HG03442 (cell line): Measurements from ENCODE around the gene CCNE1.

Experiments used
- ATAC-seq: cut with Tn5 transposase; IDR thresholded peaks from one replicate; pipeline ENCODE4 v1.9.1; 2021; ENCODE audit warnings: mild to moderate bottlenecking, moderate library complexity; ENCODE audit not compliant: unreplicated experiment

The CCNE1 gene

GRCh38 chr19:29811125-29812079, at the start of gene CCNE1:
TSS of gene CCNE1 (plus strand) at chr19:29811991. CDS start at chr19:29812556, 565 bp downstream.
- ATAC-seq: peak; percentile 65

GRCh38 chr19:29763196-29763595, 48.6 kb upstream of the CCNE1 start:
- ATAC-seq: no peak

- ATAC-seq: no peak
Observed at GRCh38 chr19:29764361-29764760, 47.4 kb upstream of the CCNE1 start.

- ATAC-seq: no peak
Observed at GRCh38 chr19:29766100-29766499, 45.7 kb upstream of the CCNE1 start.

- no peak for ATAC-seq
Observed at GRCh38 chr19:29767039-29767735, 44.6 kb upstream of the CCNE1 start.

GRCh38 chr19:29768166-29768565, 43.6 kb upstream of the CCNE1 start:
- ATAC-seq: no peak

GRCh38 chr19:29769997-29770396, 41.8 kb upstream of the CCNE1 start:
- ATAC-seq: no peak

- ATAC-seq: no peak
Observed at GRCh38 chr19:29770648-29771047, 41.1 kb upstream of the CCNE1 start.

GRCh38 chr19:29771708-29772414, 39.9 kb upstream of the CCNE1 start:
- no peak for ATAC-seq

- ATAC-seq: no peak
Observed at GRCh38 chr19:29772696-29773095, 39.1 kb upstream of the CCNE1 start.

- no peak for ATAC-seq
Observed at GRCh38 chr19:29773141-29773540, 38.6 kb upstream of the CCNE1 start.

GRCh38 chr19:29774126-29774525, 37.7 kb upstream of the CCNE1 start:
- no peak for ATAC-seq

GRCh38 chr19:29777781-29778309, 33.9 kb upstream of the CCNE1 start:
- ATAC-seq: no peak

GRCh38 chr19:29779921-29780320, 31.9 kb upstream of the CCNE1 start:
- no peak for ATAC-seq

- no peak for ATAC-seq
Observed at GRCh38 chr19:29781386-29782259, 30.2 kb upstream of the CCNE1 start.

GRCh38 chr19:29782260-29782580, 29.6 kb upstream of the CCNE1 start:
- no peak for ATAC-seq

- ATAC-seq: no peak
Observed at GRCh38 chr19:29783627-29784190, 28.1 kb upstream of the CCNE1 start.

GRCh38 chr19:29784598-29785223, 27.1 kb upstream of the CCNE1 start:
- no peak for ATAC-seq

- no peak for ATAC-seq
Observed at GRCh38 chr19:29785360-29785759, 26.4 kb upstream of the CCNE1 start.
